ENCODE measurements around the gene OTOP2.

GRCh38 chr17:74946641-74947040, 22.6 kb downstream of the OTOP2 start:
- TF ChIP-seq CTCF (IDR thresholded peaks at IDR 0.05; ENCODE audit: low read depth, low read length, poor library complexity, severe bottlenecking) (no peak), EZH2phosphoT487 (IDR thresholded peaks at IDR 0.05; ENCODE audit: borderline replicate concordance, low read length) (no peak)
